ENCODE results near the gene RXFP1. TPM values are rescaled to one million over a fixed set of nuclear protein-coding genes. Genes with fewer than 3 reads are reported as not detected.

The RXFP1 gene
- total RNA-seq, 4 donors from 2014 or later: 0.10 TPM; not detected in 3

DNA sequence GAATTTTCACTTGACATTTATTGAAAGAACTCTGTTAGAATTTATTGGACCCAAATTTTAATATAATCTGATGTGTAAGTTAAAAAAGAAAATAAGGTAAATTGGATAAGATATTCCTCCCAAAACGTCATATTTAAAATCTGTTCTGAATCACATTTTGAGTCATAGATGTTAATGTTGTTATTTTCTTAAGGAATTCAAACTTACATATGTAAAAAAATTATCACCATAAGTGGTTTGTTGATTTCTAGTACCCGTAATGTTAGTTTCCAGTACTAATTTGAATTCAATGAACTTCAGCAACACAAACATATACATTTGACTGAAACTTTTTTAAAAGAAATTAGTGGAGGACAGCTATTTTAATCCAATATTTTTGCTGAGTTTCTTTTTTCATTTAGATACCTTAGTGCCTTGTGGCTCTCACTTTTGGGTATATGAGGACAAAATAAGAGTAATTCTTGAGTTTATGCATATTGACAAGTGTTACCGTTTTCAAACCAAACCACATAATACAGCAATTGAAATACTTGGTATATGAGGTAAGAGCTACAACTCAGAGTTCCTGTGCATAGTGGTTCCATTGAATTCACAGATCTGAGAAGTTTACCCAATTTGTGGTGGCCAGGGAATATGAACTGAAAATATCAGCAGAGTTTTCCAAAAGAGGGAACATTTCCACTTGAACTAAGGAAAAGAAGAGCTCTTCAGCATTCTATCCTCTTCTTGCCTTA, 78.2 kb downstream of the RXFP1 start:
- DNase-seq (ENCODE audit: low spot score in 2 of 2): no peak
- 65% methylated on average over 3 of the region's 3 CpGs for WGBS, 2 donors
- no peak overlapping the region for H3K4me3 ChIP-seq (ENCODE audit: low read depth, poor library complexity, severe bottlenecking)
- TF ChIP-seq, protein P1, sequence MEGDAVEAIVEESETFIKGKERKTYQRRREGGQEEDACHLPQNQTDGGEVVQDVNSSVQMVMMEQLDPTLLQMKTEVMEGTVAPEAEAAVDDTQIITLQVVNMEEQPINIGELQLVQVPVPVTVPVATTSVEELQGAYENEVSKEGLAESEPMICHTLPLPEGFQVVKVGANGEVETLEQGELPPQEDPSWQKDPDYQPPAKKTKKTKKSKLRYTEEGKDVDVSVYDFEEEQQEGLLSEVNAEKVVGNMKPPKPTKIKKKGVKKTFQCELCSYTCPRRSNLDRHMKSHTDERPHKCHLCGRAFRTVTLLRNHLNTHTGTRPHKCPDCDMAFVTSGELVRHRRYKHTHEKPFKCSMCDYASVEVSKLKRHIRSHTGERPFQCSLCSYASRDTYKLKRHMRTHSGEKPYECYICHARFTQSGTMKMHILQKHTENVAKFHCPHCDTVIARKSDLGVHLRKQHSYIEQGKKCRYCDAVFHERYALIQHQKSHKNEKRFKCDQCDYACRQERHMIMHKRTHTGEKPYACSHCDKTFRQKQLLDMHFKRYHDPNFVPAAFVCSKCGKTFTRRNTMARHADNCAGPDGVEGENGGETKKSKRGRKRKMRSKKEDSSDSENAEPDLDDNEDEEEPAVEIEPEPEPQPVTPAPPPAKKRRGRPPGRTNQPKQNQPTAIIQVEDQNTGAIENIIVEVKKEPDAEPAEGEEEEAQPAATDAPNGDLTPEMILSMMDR (IDR thresholded peaks at IDR 0.05): no peak
- no peak for TF ChIP-seq POLR2A (IDR thresholded peaks at IDR 0.05)
- intact Hi-C loops (cut with DNase I; ENCODE audit: low total_unique reads): no loop called here

GRCh38 chr4:158604369-158604768, 82.7 kb downstream of the RXFP1 start:
- no peak overlapping the region for H3K4me3 ChIP-seq (ENCODE audit: low read depth, poor library complexity, severe bottlenecking)
- no peak for TF ChIP-seq POLR2A (IDR thresholded peaks at IDR 0.05)
- TF ChIP-seq, protein P1 (IDR thresholded peaks at IDR 0.05): no peak
- intact Hi-C loops (cut with DNase I; ENCODE audit: low total_unique reads): no loop called here
- no peak for DNase-seq (ENCODE audit: low spot score in 2 of 2)

GRCh38 chr4:158605393-158605792, 83.7 kb downstream of the RXFP1 start:
- 77 to 81% methylated on average over 6 of the region's 6 CpGs for WGBS, 2 donors
- TF ChIP-seq, protein P1 (IDR thresholded peaks at IDR 0.05): no peak
- TF ChIP-seq POLR2A (IDR thresholded peaks at IDR 0.05): no peak
- H3K4me3 ChIP-seq (ENCODE audit: low read depth, poor library complexity, severe bottlenecking): no peak overlapping the region
- no peak for DNase-seq (ENCODE audit: low spot score in 2 of 2)
- intact Hi-C loops (cut with DNase I; ENCODE audit: low total_unique reads): no loop called here

DNA sequence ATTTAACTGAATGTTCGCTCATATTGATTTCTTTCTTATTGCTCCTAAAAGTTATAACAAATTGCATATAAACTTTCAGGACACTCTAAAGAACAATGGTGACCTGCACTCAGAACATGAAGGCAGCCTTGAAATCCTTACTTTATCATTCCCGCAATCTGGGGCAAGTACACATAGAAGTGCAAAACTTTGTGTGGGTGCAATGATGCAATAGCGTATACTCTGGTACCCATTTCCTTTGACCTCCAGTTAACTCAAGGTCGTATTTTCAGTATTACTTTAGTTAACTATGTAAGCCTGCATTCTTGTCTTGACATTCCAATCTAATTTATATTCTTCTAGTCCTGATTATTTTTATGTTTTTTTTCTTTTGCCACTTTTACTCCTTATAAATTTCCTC, 85.3 kb downstream of the RXFP1 start:
- TF ChIP-seq, protein P1 (IDR thresholded peaks at IDR 0.05): no peak
- no peak for TF ChIP-seq POLR2A (IDR thresholded peaks at IDR 0.05)
- intact Hi-C loops (cut with DNase I; ENCODE audit: low total_unique reads): no loop called here
- DNase-seq (ENCODE audit: low spot score in 2 of 2): no peak
- WGBS, 2 donors: 82 to 87% methylated on average over 4 of the region's 4 CpGs
- no peak overlapping the region for H3K4me3 ChIP-seq (ENCODE audit: low read depth, poor library complexity, severe bottlenecking)

DNA sequence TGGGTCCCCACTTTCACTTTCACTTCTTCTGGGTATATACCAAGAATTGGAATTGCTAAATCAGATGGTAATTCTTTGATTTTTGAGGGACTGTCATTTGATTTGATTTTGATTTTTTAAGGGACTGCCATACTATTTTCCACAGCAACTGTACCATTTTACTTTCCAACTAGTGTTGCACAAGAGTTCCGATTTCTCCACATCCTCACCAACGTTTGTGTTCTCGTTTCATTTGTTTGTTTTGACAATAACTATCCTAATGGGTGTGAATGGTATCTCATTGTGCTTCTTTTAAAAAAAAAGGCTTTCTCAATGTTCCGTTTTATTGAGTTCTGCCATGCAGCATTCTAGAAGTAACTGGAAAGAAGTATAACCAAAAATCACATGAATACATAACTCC, 87.4 kb downstream of the RXFP1 start:
- H3K4me3 ChIP-seq (ENCODE audit: low read depth, poor library complexity, severe bottlenecking): no peak overlapping the region
- TF ChIP-seq, protein P1 (IDR thresholded peaks at IDR 0.05): no peak
- intact Hi-C loops (cut with DNase I; ENCODE audit: low total_unique reads): no loop called here
- no peak for DNase-seq (ENCODE audit: low spot score in 2 of 2)
- 84 to 85% methylated on average over 4 of the region's 4 CpGs for WGBS, 2 donors

GRCh38 chr4:158610790-158611189, 89.1 kb downstream of the RXFP1 start:
- TF ChIP-seq, protein P1 (IDR thresholded peaks at IDR 0.05): no peak
- no peak for TF ChIP-seq POLR2A (IDR thresholded peaks at IDR 0.05)
- WGBS, 2 donors: 77 to 87% methylated on average over 1 of the region's 1 CpG
- no peak for DNase-seq (ENCODE audit: low spot score in 2 of 2)
- H3K4me3 ChIP-seq (ENCODE audit: low read depth, poor library complexity, severe bottlenecking): no peak overlapping the region
- intact Hi-C loops (cut with DNase I; ENCODE audit: low total_unique reads): loop anchor here (10.0 kb wide), 1 partner anchor 216 kb away; no protein-coding TSS in a partner anchor
